Epithelial cell of proximal tubule (primary cell): ENCODE data around the gene CMTM6. TPM values are rescaled to one million over a fixed set of nuclear protein-coding genes. Genes with fewer than 3 reads are reported as not detected.
A peak's percentile ranks its signal among the peaks of the same experiment; 100 is the strongest.

ENCODE experiments used
- DNase-seq: peaks from one replicate; pipeline ENCODE4 v3.0.0-alpha.2; 2011; ENCODE audit warnings: low read depth
- H3K4me3 ChIP-seq: 2 replicates; pipeline ENCODE4 v1.5.1; 2011; ENCODE audit warnings: low read depth, mild to moderate bottlenecking, low read length
- total RNA-seq: library from RNA; depleted of rRNA; stranded (reverse); fragments of >200 nt; gene quantifications from 2 replicates; pipeline ENCODE4 v1.2.3, GENCODE V29; 2015
- TF ChIP-seq, protein P1 (sequence below): conservative IDR thresholded peaks from 2 replicates; pipeline ENCODE4 v1.5.1; 2012; ENCODE audit warnings: low read depth, mild to moderate bottlenecking, low read length

Gene CMTM6, protein sequence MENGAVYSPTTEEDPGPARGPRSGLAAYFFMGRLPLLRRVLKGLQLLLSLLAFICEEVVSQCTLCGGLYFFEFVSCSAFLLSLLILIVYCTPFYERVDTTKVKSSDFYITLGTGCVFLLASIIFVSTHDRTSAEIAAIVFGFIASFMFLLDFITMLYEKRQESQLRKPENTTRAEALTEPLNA
- total RNA-seq = 73.1 and 135 TPM in 2 replicates

DNA sequence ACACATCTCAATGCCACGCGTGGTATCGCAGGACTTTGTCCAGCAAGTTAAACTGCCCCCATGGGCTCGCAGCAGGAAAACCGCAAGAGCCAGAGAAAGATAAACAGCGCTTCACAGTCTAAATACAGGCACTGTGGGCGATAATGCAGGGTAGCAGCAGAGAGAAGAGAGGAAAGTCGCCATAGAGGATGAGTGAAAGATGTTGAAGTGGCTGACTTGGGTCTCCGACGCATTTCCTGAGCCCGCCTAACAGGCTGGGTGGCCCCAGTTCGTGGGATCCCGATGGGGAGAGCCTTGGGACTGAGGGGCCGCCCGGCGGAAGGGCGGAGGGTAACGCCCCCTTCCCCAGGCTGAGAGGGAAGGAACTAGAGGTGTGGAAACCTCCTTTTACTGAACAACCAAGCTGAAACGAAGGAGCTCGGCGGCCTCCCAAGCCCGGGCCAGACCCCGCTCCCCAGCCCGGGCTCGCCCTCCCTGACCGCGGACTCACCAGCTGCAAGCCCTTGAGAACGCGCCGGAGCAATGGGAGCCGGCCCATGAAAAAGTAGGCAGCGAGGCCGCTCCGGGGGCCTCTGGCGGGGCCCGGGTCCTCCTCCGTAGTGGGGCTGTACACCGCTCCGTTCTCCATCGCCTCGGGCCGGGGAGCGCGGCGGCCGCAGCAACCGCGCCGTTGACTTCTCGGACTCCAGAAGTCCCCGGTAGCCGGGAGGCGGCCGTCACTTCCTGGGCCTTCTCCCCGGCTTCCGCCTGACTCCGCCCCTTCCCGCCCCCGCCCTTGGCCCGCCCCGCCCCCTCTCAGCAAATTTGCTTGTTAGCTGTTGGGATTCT, at the start of gene CMTM6:
CMTM6 (minus strand) TSS at position 735 of the 828 bp plus-strand sequence; CDS start at position 628, 107 bp downstream.
- TF ChIP-seq, protein P1, sequence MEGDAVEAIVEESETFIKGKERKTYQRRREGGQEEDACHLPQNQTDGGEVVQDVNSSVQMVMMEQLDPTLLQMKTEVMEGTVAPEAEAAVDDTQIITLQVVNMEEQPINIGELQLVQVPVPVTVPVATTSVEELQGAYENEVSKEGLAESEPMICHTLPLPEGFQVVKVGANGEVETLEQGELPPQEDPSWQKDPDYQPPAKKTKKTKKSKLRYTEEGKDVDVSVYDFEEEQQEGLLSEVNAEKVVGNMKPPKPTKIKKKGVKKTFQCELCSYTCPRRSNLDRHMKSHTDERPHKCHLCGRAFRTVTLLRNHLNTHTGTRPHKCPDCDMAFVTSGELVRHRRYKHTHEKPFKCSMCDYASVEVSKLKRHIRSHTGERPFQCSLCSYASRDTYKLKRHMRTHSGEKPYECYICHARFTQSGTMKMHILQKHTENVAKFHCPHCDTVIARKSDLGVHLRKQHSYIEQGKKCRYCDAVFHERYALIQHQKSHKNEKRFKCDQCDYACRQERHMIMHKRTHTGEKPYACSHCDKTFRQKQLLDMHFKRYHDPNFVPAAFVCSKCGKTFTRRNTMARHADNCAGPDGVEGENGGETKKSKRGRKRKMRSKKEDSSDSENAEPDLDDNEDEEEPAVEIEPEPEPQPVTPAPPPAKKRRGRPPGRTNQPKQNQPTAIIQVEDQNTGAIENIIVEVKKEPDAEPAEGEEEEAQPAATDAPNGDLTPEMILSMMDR = no peak
- peak within 1 kb of the TSS; percentile 95 for H3K4me3 ChIP-seq
- no peak for DNase-seq

DNA sequence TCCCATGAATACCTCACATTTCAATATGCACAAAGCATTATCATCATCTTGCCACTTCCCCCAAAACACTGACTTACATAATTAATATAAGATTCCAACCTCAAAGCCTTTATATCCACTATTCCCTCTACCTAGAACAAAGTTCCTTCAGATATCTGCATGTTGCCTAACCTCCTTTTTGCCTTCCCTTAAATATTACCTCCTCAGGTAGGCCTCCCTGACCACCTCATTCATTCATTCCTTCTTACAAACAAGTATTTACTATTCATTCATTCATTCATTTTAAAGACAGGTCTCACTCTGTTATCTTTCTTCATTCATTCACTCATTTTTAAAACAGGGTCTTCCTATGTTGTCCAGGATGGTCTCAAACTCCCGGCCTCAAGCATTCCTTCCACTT, 49.4 kb upstream of the CMTM6 start:
- DNase-seq = no peak
- TF ChIP-seq, protein P1 = no peak
- H3K4me3 ChIP-seq = no peak overlapping the region

DNA sequence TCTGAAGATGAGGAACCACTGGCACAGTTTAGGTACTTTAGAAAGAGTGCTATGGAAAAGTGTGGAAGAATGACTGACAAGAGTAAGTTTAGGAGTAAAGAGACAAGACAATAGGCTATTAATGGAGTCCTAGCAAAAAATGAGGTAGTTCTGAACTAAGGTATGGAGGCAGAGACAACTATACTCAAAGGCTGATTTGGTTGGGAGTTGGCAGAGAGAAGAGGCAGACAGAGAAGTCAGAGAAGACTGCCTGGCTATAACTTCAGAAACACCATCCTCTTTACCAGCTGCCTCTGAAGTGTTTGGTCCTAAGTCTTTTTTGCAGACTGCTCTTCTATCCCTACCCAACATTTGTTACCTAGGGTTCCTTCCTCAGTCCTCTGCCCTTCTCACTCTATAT, 48.8 kb upstream of the CMTM6 start:
- H3K4me3 ChIP-seq = no peak overlapping the region
- DNase-seq = no peak
- TF ChIP-seq, protein P1 = no peak

GRCh38 chr3:32551087-32551486, 48.4 kb upstream of the CMTM6 start:
- H3K4me3 ChIP-seq = no peak overlapping the region
- no peak for DNase-seq
- TF ChIP-seq, protein P1 = no peak

DNA sequence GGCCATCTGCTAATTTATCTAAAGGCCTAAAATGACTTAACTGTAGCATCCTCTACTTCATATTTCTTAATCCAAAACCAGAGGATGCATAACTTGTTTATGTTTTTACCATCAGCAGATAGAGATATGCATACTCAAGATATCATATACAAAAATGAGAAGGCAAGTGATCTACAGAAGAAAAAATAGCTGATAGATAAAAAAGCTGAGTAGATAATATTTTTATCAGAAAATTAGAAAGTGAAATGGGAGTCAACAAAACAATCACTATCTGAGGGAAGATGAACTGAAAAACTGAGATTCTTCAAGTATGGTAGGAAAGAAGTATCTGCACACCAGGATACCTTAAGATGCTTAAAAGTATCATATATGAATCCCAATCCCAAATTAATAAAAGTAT, 42.7 kb upstream of the CMTM6 start:
- TF ChIP-seq, protein P1 = no peak
- no peak for DNase-seq
- no peak overlapping the region for H3K4me3 ChIP-seq

GRCh38 chr3:32544894-32545293, 42.2 kb upstream of the CMTM6 start:
- no peak overlapping the region for H3K4me3 ChIP-seq
- no peak for DNase-seq
- TF ChIP-seq, protein P1 = no peak
